Esophagus muscularis mucosa (tissue), 3 donors: Measurements from ENCODE around the gene ZNF846.

Source experiments
- POLR2A ChIP-seq: fragments of 450-650 bp; IDR thresholded peaks from one replicate; pipeline ENCODE4 v1.6.1; 2017; ENCODE audit warnings: antibody characterized with exemption, moderate library complexity, mild to moderate bottlenecking, low read depth
- TF ChIP-seq, protein P1 (sequence below), 3 experiments: fragments of 200-600 bp in 2 of 3; fragments of 450-650 bp in 1 of 3; sonication (generic) in 2 of 3; IDR thresholded peaks; one replicate each; pipeline ENCODE4 v1.5.1; 2017 to 2019; ENCODE audit warnings: antibody characterized with exemption in 3 of 3, mild to moderate bottlenecking in 2 of 3, moderate library complexity in 1 of 3

DNA sequence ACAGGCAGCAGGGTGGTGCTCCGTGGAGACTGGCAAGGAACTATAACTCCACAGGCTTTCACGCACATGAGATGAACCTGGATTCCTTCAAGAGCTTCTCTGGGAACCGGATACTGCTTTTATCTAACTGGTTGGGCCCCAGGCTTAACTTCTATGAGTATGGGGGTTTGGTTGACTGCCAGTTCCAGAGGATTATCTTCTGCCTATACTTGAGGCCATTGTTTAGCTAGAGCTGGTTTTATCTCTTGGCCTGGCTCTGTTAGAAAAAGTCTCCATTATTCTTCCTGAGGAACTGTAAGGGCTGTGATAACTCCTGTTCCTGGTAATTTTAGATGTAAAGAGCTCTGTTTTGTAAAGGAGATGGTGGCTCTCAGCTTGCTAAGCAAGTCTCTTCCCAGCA, 40.9 kb downstream of the ZNF846 start:
- no peak for TF ChIP-seq POLR2A
- TF ChIP-seq, protein P1, sequence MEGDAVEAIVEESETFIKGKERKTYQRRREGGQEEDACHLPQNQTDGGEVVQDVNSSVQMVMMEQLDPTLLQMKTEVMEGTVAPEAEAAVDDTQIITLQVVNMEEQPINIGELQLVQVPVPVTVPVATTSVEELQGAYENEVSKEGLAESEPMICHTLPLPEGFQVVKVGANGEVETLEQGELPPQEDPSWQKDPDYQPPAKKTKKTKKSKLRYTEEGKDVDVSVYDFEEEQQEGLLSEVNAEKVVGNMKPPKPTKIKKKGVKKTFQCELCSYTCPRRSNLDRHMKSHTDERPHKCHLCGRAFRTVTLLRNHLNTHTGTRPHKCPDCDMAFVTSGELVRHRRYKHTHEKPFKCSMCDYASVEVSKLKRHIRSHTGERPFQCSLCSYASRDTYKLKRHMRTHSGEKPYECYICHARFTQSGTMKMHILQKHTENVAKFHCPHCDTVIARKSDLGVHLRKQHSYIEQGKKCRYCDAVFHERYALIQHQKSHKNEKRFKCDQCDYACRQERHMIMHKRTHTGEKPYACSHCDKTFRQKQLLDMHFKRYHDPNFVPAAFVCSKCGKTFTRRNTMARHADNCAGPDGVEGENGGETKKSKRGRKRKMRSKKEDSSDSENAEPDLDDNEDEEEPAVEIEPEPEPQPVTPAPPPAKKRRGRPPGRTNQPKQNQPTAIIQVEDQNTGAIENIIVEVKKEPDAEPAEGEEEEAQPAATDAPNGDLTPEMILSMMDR (IDR thresholded peaks at IDR 0.05) = no peak
